Mesenchymal stem cell (in vitro differentiated cells and primary cell): Measurements from ENCODE around the gene CWC25. TPM values are rescaled to one million over a fixed set of nuclear protein-coding genes. Genes with fewer than 3 reads are reported as not detected.

Experiments used
- small RNA-seq: library from polyadenylated mRNA; stranded (forward); fragments of <200 nt; extraction: miRNeasy Mini kit (QIAGEN cat#:217004); gene quantifications from one replicate; pipeline ENCODE3, GENCODE V24; 2013; ENCODE audit warnings: low read depth

Gene CWC25

Small RNAs within 50 kb of the gene (small RNA-seq; reads per million reads assigned to genes)
- 1.2 reads per million for gene MIR4727
- gene RNU6-866P, result not detected
- not detected for gene SNORA21
- not detected for gene SNORA21B
